ENCODE measurements around the gene APOBEC3G.

GRCh38 chr22:39030705-39031104 is 46.4 kb upstream of the APOBEC3G start:
- TF ChIP-seq, protein P1, sequence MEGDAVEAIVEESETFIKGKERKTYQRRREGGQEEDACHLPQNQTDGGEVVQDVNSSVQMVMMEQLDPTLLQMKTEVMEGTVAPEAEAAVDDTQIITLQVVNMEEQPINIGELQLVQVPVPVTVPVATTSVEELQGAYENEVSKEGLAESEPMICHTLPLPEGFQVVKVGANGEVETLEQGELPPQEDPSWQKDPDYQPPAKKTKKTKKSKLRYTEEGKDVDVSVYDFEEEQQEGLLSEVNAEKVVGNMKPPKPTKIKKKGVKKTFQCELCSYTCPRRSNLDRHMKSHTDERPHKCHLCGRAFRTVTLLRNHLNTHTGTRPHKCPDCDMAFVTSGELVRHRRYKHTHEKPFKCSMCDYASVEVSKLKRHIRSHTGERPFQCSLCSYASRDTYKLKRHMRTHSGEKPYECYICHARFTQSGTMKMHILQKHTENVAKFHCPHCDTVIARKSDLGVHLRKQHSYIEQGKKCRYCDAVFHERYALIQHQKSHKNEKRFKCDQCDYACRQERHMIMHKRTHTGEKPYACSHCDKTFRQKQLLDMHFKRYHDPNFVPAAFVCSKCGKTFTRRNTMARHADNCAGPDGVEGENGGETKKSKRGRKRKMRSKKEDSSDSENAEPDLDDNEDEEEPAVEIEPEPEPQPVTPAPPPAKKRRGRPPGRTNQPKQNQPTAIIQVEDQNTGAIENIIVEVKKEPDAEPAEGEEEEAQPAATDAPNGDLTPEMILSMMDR (conservative IDR thresholded peaks at IDR 0.05), result no peak
- no peak for TF ChIP-seq ZFX (IDR thresholded peaks at IDR 0.05)

Data from C4-2B (cell line).